OCI-LY7 (cell line): ENCODE measurements around the gene C12orf57. TPM values are rescaled to one million over a fixed set of nuclear protein-coding genes. Genes with fewer than 3 reads are reported as not detected.

Source experiments
- BruUV-seq: library from RNA; stranded (reverse); fragments of 400-500 nt; replicated peaks from 2 replicates; lab custom pipeline; 2021; lab: Mats Ljungman, UMichigan
- CTCF ChIA-PET: fragments of 300-600 bp; sonication (Branson Sonifier 250); formaldehyde crosslinking; loops from one replicate; lab custom pipeline; 2022; ENCODE audit warnings: antibody characterized with exemption; ENCODE audit not compliant: unreplicated experiment; lab: Charles Lee
- POLR2A ChIA-PET: fragments of 300-600 bp; sonication (Branson Sonifier 250); formaldehyde crosslinking; loops from one replicate; lab custom pipeline; 2022; ENCODE audit warnings: antibody characterized with exemption; lab: Charles Lee
- DNase-seq: peaks from one replicate; pipeline ENCODE4 v3.0.0-alpha.2; 2015; ENCODE audit warnings: low spot score
- H2AFZ ChIP-seq: fragments of 200-600 bp; sonication (generic), shearing (Covaris generic); 2 replicates; pipeline ENCODE4 v1.6.1; 2014; ENCODE audit warnings: mild to moderate bottlenecking, antibody characterized with exemption, low read length, moderate library complexity
- H3K27ac ChIP-seq: fragments of 200-600 bp; sonication (generic); 2 replicates; pipeline ENCODE4 v1.5.1; 2014; ENCODE audit warnings: mixed run types, low read depth, mild to moderate bottlenecking, moderate library complexity, low read length, inconsistent platforms; ENCODE audit not compliant: poor library complexity, severe bottlenecking
- H3K36me3 ChIP-seq: fragments of 200-600 bp; sonication (generic); 2 replicates; pipeline ENCODE4 v1.6.1; 2014; ENCODE audit warnings: mild to moderate bottlenecking, antibody characterized with exemption, low read length, moderate library complexity, mixed read lengths; ENCODE audit not compliant: insufficient read depth
- H3K4me1 ChIP-seq: fragments of 200-600 bp; sonication (generic); 2 replicates; pipeline ENCODE4 v1.5.1; 2014; ENCODE audit warnings: mild to moderate bottlenecking, low read length; ENCODE audit not compliant: insufficient read depth, poor library complexity, severe bottlenecking
- H3K4me2 ChIP-seq: fragments of 200-600 bp; sonication (generic); 2 replicates; pipeline ENCODE4 v1.6.1; 2014; ENCODE audit warnings: mild to moderate bottlenecking, low read length
- H3K4me3 ChIP-seq: fragments of 200-600 bp; sonication (generic); 2 replicates; pipeline ENCODE4 v1.5.1; 2014; ENCODE audit warnings: mild to moderate bottlenecking, low read depth, low read length; ENCODE audit not compliant: poor library complexity, severe bottlenecking
- H3K79me2 ChIP-seq: fragments of 200-600 bp; sonication (generic); 2 replicates; pipeline ENCODE4 v1.6.1; 2016; ENCODE audit warnings: low read depth, mild to moderate bottlenecking, low read length, moderate library complexity, mixed read lengths; ENCODE audit not compliant: insufficient read depth
- H3K9me2 ChIP-seq: fragments of 200-600 bp; sonication (generic); 2 replicates; pipeline ENCODE4 v1.6.1; 2016; ENCODE audit warnings: mild to moderate bottlenecking, low read length, mixed read lengths; ENCODE audit not compliant: insufficient read depth
- H3K9me3 ChIP-seq: fragments of 200-600 bp; sonication (generic); 2 replicates; pipeline ENCODE4 v1.6.1; 2014; ENCODE audit warnings: mild to moderate bottlenecking, mixed run types, low read length, mixed read lengths
- H4K20me1 ChIP-seq: fragments of 200-600 bp; sonication (generic); 2 replicates; pipeline ENCODE4 v1.6.1; 2014; ENCODE audit warnings: mild to moderate bottlenecking, antibody characterized with exemption, low read length, moderate library complexity, mixed read lengths; ENCODE audit not compliant: insufficient read depth
- CTCF ChIP-seq: fragments of 200-600 bp; sonication (generic); conservative IDR thresholded peaks from 2 replicates; pipeline ENCODE4 v1.5.1; 2014; ENCODE audit warnings: mild to moderate bottlenecking, antibody characterized with exemption, low read length, moderate library complexity, mixed read lengths
- EZH2phosphoT487 ChIP-seq: fragments of 200-600 bp; sonication (generic); IDR thresholded peaks from 2 replicates; pipeline ENCODE4 v1.6.1; 2018; ENCODE audit warnings: low read depth, borderline replicate concordance, mild to moderate bottlenecking, mixed run types, antibody characterized with exemption, low read length, moderate library complexity, mixed read lengths
- intact Hi-C: fragments of 100-400 bp; cut with micrococcal nuclease; formaldehyde crosslinking; loops from one replicate; pipeline ENCODE4 v1.10.0; 2022; ENCODE audit not compliant: unreplicated experiment
- total RNA-seq, 2 experiments: library from RNA; depleted of rRNA in 1 of 2; stranded (reverse); fragments of >200 nt in 1 of 2; shearing (Covaris generic) in 1 of 2; gene quantifications; 2 replicates each; pipeline ENCODE4 v1.2.3, GENCODE V29; 2014 to 2022

Gene C12orf57
- total RNA-seq, 2 experiments from 2014 or later, result 130 to 319 TPM

GRCh38 chr12:6956021-6956727, 12.4 kb downstream of the C12orf57 start:
- no TSS peak for BruUV-seq
- TF ChIP-seq EZH2phosphoT487 (no peak), CTCF (no peak)
- Histone ChIP-seq H3K79me2 (no peaks in the 10 kb centered on the region), H2AFZ (no peak overlapping the region), H3K4me2 (no peak overlapping the region), H3K9me3 (no peaks in the 10 kb centered on the region), H3K4me1 (peaks cover 90% of the 10 kb centered on the region), H3K4me3 (no peak overlapping the region), H3K9me2 (no peaks in the 10 kb centered on the region), H3K36me3 (no peaks in the 10 kb centered on the region), H3K27ac (no peak overlapping the region), H4K20me1 (no peaks in the 10 kb centered on the region)
- intact Hi-C loops, result no loop called here
- DNase-seq, result no peak
- ChIA-PET POLR2A (interaction anchor here (0.6 to 9.3 kb wide), 2 partner anchors 10 to 32 kb away, joined by 3 to 155 read pairs; partner anchors contain the start of genes C12orf57 and RNU7-1), CTCF (interaction anchor here (10.6 kb wide), 1 partner anchor 11 kb away, joined by 110 read pairs; the partner anchor contains the start of genes C12orf57 and RNU7-1)

- Histone ChIP-seq H3K4me3 (no peak overlapping the region), H4K20me1 (no peaks in the 10 kb centered on the region), H3K9me3 (no peaks in the 10 kb centered on the region), H3K4me2 (0 out of 2 replicates have a peak overlapping the region, but pooled peaks have one; percentile 75), H2AFZ (no peak overlapping the region), H3K79me2 (no peaks in the 10 kb centered on the region), H3K4me1 (peaks cover 90% of the 10 kb centered on the region), H3K27ac (no peak overlapping the region), H3K36me3 (no peaks in the 10 kb centered on the region), H3K9me2 (no peaks in the 10 kb centered on the region)
- TF ChIP-seq CTCF, result no peak
- intact Hi-C loops, result no loop called here
- ChIA-PET CTCF (interaction anchor here (10.6 kb wide), 1 partner anchor 12 kb away, joined by 110 read pairs; the partner anchor contains the start of genes C12orf57 and RNU7-1), POLR2A (interaction anchor here (1.1 to 9.3 kb wide), 2 partner anchors 12 kb away, joined by 4 to 155 read pairs; partner anchors contain the start of genes C12orf57 and RNU7-1)
- BruUV-seq, result no TSS peak
- no peak for DNase-seq
These were observed 13.4 kb downstream of the C12orf57 start for GRCh38 chr12:6957151-6957701.
